Endothelial cell (in vitro differentiated cells): Measurements from ENCODE around the gene CCNI2. TPM values are rescaled to one million over a fixed set of nuclear protein-coding genes. Genes with fewer than 3 reads are reported as not detected.
A peak's percentile ranks its signal among the peaks of the same experiment; 100 is the strongest.

Experiments used
- DNase-seq: peaks from one replicate; pipeline ENCODE4 v3.0.0; 2021; ENCODE audit warnings: low spot score
- H3K27ac Mint-ChIP-seq: one replicate; pipeline ENCODE4 v1.8.0; 2021; ENCODE audit warnings: mixed read lengths, inconsistent platforms; ENCODE audit not compliant: unreplicated experiment
- H3K27me3 Mint-ChIP-seq: one replicate; pipeline ENCODE4 v1.8.0; 2021; ENCODE audit warnings: mild to moderate bottlenecking, moderate library complexity, mixed read lengths, inconsistent platforms; ENCODE audit not compliant: unreplicated experiment
- H3K36me3 Mint-ChIP-seq: one replicate; pipeline ENCODE4 v1.8.0; 2021; ENCODE audit warnings: mild to moderate bottlenecking, low read depth, mixed read lengths, inconsistent platforms; ENCODE audit not compliant: unreplicated experiment
- H3K4me1 Mint-ChIP-seq: one replicate; pipeline ENCODE4 v1.8.0; 2021; ENCODE audit warnings: mild to moderate bottlenecking, mixed read lengths, inconsistent platforms; ENCODE audit not compliant: unreplicated experiment
- H3K4me3 Mint-ChIP-seq: one replicate; pipeline ENCODE4 v1.8.0; 2021; ENCODE audit warnings: mild to moderate bottlenecking, mixed read lengths, inconsistent platforms; ENCODE audit not compliant: unreplicated experiment
- H3K9me3 Mint-ChIP-seq: one replicate; pipeline ENCODE4 v1.8.0; 2021; ENCODE audit warnings: mixed read lengths, inconsistent platforms; ENCODE audit not compliant: unreplicated experiment
- CTCF ChIP-seq: fragments of 200-600 bp; sonication (generic); IDR thresholded peaks from one replicate; pipeline ENCODE4 v1.5.0; 2021; ENCODE audit warnings: antibody characterized with exemption; ENCODE audit not compliant: unreplicated experiment
- total RNA-seq: library from RNA; stranded (reverse); fragmentation: NEBNext Ultra II Directional; extraction: Animal tissue kit (Norgen Biotek cat#: 25700); gene quantifications from one replicate; pipeline ENCODE4 v1.2.1, GENCODE V29; 2021; ENCODE audit not compliant: unreplicated experiment

Gene CCNI2
- total RNA-seq, 1 donor from 2014 or later, result not detected

DNA sequence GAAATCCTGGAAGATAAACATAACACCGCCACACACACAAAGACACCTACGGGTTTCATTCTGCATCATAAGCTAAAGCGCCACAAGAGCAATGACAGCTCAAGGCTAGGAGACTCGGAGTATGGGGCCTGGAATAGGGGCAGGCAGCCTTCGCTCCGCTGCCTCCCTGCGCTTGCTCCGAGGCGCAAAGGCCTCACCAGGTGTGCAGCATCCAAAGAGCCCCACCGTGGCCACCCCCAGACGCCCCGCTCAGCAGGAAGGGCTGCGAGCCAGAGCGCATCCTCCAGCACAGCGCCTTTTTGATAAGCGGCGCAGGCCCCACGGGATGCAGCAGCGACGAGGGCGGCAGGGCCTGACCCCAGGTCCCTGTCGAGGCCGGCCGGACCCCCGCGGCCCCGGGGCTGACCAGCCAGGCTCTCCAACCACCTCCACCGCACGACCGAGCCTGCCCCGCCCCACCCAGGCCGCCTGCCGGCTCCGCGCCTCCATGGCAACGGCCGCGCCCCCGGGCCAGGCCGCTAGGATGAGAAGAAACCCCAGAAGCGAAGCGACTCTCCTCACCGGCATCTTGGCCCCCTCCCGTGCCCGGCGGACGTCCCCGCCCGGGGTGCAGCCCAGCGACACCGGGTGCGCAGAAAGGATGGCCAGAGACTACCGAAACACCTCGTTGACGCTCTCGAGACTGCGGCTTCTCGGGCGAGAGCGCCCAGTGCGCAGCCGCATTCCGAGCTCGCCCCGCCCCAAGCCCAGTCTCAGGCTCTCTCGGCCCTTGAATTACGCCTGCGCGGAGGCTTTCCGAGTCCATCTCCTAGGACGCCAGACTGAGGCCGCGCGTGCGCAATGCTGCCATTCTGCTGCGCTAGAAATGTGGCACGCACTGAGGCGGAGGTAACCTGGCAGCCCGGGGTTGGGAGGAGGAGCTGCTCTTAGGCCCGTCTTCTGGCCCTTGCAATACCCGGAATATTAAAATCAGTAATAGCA, 10.1 kb upstream of the CCNI2 start, which contains the start of gene KIF3A:
KIF3A (minus strand) TSS at position 694 of the 981 bp plus-strand sequence; CDS start at position 567, 127 bp downstream.
- no peaks in the 10 kb centered on the region for H3K9me3 Mint-ChIP-seq
- DNase-seq, result peak; percentile 96
- peak within 1 kb of the TSS; percentile 90 for H3K4me3 Mint-ChIP-seq
- no peak within 1 kb of the TSS for H3K27ac Mint-ChIP-seq
- no peaks in the 10 kb centered on the region for H3K36me3 Mint-ChIP-seq
- H3K4me1 Mint-ChIP-seq, result peaks cover 8% of the 10 kb centered on the region
- TF ChIP-seq CTCF, result no peak
- H3K27me3 Mint-ChIP-seq, result peaks cover 6% of the 10 kb centered on the region

GRCh38 chr5:132737982-132738681, 9.1 kb upstream of the CCNI2 start:
- H3K4me1 Mint-ChIP-seq, result peaks cover 8% of the 10 kb centered on the region

GRCh38 chr5:132739232-132739631, 8.0 kb upstream of the CCNI2 start:
- peaks cover 8% of the 10 kb centered on the region for H3K4me1 Mint-ChIP-seq
- no peak overlapping the region for H3K27ac Mint-ChIP-seq
- no peak overlapping the region for H3K4me3 Mint-ChIP-seq
- H3K27me3 Mint-ChIP-seq, result peaks cover 6% of the 10 kb centered on the region
- H3K36me3 Mint-ChIP-seq, result no peaks in the 10 kb centered on the region
- no peak for TF ChIP-seq CTCF
- no peaks in the 10 kb centered on the region for H3K9me3 Mint-ChIP-seq
- no peak for DNase-seq

More at GRCh38 chr5:132737982-132738681, 9.1 kb upstream of the CCNI2 start:
- peaks cover 6% of the 10 kb centered on the region for H3K27me3 Mint-ChIP-seq
- TF ChIP-seq CTCF, result no peak
- H3K4me3 Mint-ChIP-seq, result peak overlapping the region; percentile 90
- no peak overlapping the region for H3K27ac Mint-ChIP-seq
- H3K9me3 Mint-ChIP-seq, result no peaks in the 10 kb centered on the region
- H3K36me3 Mint-ChIP-seq, result no peaks in the 10 kb centered on the region
- no peak for DNase-seq

DNA sequence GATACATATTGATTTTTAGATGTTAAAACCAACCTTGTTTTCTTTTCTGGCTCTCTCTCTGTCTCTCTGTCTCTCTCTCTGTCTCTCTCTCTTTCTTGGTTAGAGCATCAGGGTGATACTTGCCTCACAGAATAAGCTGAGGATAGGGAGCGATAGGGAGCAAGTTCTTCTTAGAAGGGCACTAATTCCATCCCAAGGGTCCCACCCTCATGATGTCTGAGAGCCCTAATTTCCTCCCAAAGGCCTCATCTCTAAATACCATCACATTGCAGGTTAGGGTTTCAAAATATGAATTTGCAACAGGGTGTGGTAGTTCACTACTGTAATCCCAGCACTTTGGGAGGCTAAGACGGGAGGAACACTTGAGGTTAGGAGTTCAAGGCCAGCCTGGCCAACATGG, 5.1 kb upstream of the CCNI2 start:
- peaks cover 12% of the 10 kb centered on the region for H3K27me3 Mint-ChIP-seq
- H3K36me3 Mint-ChIP-seq, result no peaks in the 10 kb centered on the region
- H3K4me1 Mint-ChIP-seq, result peaks cover 8% of the 10 kb centered on the region
- no peak overlapping the region for H3K27ac Mint-ChIP-seq
- H3K9me3 Mint-ChIP-seq, result no peaks in the 10 kb centered on the region
- no peak for TF ChIP-seq CTCF
- DNase-seq, result no peak
- H3K4me3 Mint-ChIP-seq, result no peak overlapping the region
